HUES48 (cell line): ENCODE measurements around the gene DNASE1L3.
"Not testable (repeated sequence)": the region's sequence is repeated elsewhere in the genome, so short reads cannot be mapped to it uniquely, and the experiment has no call there.

Source experiments
- H3K27ac ChIP-seq: one replicate; pipeline ENCODE4 v1.7.0; 2013; ENCODE audit warnings: low read depth, low read length, inconsistent platforms
- H3K27me3 ChIP-seq: 2 replicates; pipeline ENCODE4 v1.6.1; 2013; ENCODE audit warnings: mild to moderate bottlenecking, low read length; ENCODE audit not compliant: control insufficient read depth, insufficient read depth
- H3K36me3 ChIP-seq: 2 replicates; pipeline ENCODE4 v1.6.1; 2013; ENCODE audit warnings: low read length; ENCODE audit not compliant: control insufficient read depth, insufficient read depth
- H3K4me1 ChIP-seq: 2 replicates; pipeline ENCODE4 v1.6.1; 2013; ENCODE audit warnings: mild to moderate bottlenecking, low read length; ENCODE audit not compliant: control insufficient read depth, insufficient read depth
- H3K4me3 ChIP-seq: 2 replicates; pipeline ENCODE4 v1.5.1; 2013; ENCODE audit warnings: mild to moderate bottlenecking, low read depth, low read length
- H3K9ac ChIP-seq: 2 replicates; pipeline ENCODE4 v1.6.1; 2013; ENCODE audit warnings: mild to moderate bottlenecking, low read depth, low read length, moderate library complexity
- H3K9me3 ChIP-seq: 2 replicates; pipeline ENCODE4 v1.6.1; 2013; ENCODE audit warnings: low read length; ENCODE audit not compliant: control insufficient read depth, insufficient read depth

Gene DNASE1L3

DNA sequence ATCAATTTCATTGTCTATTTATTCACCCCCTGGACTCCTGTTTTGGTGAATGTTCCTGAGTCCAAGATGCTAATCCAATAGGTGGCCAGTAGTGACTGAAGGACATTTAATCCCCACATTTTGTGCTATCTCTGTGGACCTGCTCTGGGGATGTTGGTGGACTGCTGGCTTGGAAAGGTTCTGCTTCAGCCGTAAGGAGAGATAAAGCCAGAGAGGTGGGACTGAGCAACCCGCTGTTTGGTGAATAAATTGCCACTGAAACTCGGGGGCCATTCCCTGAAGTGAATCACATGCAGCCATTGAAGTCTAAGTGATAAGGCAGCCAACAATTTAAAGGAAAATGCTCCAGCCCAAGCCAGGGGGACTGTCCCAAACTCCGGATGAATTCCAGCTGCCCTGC lies 25.2 kb upstream of the DNASE1L3 start:
- Histone ChIP-seq H3K9ac (no peak overlapping the region), H3K4me3 (no peak overlapping the region), H3K27ac (no peak overlapping the region), H3K4me1 (peaks cover 4% of the 10 kb centered on the region; the same call in 1 of the 2 replicates), H3K36me3 (no peaks in the 10 kb centered on the region), H3K27me3 (peaks cover 41% of the 10 kb centered on the region), H3K9me3 (no peaks in the 10 kb centered on the region)

DNA sequence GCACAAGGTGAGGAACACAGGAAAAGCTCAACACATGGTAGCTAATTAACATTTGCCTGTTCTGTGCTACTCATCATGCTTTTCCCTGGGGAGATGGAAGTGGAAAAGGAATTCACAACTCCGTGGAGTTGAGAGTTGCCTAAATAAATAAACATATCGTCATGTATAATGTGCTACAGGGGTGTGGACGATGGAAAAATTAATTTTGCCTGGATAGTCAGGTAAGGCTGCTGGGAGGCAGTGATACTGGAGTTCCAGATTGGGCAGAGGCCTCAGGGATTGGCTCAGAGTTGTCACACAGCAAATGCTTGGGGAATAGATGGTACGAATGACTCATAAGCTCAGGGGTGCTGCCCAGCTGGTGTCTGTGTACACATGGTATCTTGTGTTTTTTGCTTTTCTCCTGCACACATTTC lies 23.8 kb upstream of the DNASE1L3 start:
- Histone ChIP-seq H3K9ac (no peak overlapping the region), H3K4me1 (peaks cover 4% of the 10 kb centered on the region; the same call in 1 of the 2 replicates)

DNA sequence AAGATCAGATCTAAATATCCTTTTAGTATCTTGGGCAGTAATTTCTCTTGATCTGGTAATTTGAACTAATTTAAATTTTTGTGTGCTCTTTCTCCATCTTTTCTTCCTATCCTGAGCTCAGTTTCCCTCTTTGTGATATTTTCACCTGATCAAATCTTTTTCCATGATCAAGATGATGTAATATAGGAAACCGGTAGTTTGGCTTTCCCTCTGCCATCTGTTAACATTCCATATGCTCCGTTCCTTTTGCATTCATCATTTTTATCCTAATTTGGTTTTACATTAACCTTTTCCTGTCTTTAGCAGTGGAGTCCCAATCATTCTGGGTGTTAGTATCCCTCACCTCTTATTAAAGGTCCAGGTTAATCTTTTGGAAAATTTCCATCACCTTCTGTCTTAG lies 20.9 kb upstream of the DNASE1L3 start:
- H3K4me3 ChIP-seq, result no peak overlapping the region
- H3K36me3 ChIP-seq, result no peaks in the 10 kb centered on the region
- H3K4me1 ChIP-seq, result no peaks in the 10 kb centered on the region
- no peak overlapping the region for H3K27ac ChIP-seq
- H3K27me3 ChIP-seq, result peaks cover 18% of the 10 kb centered on the region
- H3K9me3 ChIP-seq, result no peaks in the 10 kb centered on the region
- no peak overlapping the region for H3K9ac ChIP-seq

More for the DNA sequence above, 23.8 kb upstream of the DNASE1L3 start:
- Histone ChIP-seq H3K27me3 (peaks cover 37% of the 10 kb centered on the region), H3K36me3 (no peaks in the 10 kb centered on the region), H3K9me3 (no peaks in the 10 kb centered on the region), H3K27ac (no peak overlapping the region), H3K4me3 (no peak overlapping the region)

DNA sequence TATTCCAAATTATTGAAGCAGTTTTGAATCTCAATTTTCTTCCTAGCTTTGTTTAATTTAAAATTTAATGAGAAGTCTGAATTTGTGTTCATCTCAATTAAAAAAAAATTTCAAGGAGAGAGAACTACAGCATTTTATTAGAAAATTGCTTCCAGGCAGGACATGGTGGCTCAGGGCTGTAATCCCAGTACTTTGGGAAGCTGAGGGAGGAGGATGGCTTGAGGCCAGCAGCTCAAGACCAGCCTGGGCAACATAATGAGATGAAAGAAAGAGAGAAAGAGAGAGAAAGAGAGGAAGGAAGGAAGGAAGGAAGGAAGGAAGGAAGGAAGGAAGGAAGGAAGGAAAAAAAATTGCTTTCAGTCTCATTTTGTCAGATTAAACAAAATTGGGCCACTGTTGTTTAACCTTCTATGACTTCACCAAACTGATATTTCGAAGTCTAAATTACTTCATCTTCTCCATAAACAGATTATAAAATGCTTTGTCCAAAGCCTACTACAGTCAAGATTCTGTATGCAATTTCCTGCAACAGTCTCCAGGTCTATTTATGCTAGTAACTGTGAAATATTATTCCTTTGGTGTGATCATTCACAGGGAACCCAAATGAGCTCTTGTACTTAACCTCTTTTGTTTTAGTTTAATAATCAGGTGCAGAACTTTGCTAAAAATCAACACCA lies 20.2 kb upstream of the DNASE1L3 start:
- Histone ChIP-seq H3K4me3 (no peak overlapping the region), H3K27ac (no peak overlapping the region)

DNA sequence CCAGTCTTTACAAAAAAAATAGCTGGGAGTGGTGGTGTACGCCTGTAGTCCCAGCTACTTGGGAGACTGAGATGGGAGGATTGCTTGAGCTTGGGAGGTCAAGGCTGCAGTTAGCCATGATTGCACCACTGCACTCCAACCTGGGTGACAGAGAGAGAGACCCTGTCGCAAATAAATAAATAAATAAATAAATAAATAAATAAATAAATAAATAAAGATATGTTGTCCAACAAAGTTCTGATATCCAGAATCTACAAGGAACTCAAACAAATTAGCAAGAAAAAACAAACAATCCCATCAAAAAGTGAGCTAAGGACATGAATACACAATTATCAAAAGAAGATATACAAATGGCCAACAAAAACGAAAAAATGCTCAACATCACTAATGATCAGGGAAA lies 17.2 kb upstream of the DNASE1L3 start:
- H3K36me3 ChIP-seq, H3K27me3 ChIP-seq, H3K4me1 ChIP-seq, H3K27ac ChIP-seq, H3K9ac ChIP-seq, H3K4me3 ChIP-seq, H3K9me3 ChIP-seq: not testable (repeated sequence)

More for the DNA sequence above, 20.2 kb upstream of the DNASE1L3 start:
- Histone ChIP-seq H3K36me3 (no peaks in the 10 kb centered on the region), H3K4me1 (no peaks in the 10 kb centered on the region), H3K9ac (no peak overlapping the region), H3K9me3 (no peaks in the 10 kb centered on the region), H3K27me3 (peaks cover 11% of the 10 kb centered on the region)

DNA sequence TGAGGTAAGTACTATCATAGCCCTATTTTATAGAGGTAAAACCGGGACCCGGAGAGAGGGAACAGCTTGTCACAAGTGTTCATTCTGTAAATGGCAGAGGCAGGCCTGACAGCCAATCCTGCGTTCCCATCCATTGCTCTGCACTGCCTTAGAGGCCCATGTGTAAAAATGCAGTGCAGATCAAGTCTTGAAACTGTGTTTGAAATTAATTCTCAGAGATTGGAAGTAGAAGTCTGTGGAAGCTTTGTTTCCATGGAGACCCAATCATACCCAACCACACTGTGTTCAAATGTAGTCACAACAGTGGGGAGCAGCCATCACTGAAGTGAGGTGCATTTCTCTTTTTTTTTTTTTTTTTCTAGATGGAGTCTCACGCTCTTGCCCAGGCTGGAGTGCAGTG lies 13.1 kb upstream of the DNASE1L3 start:
- no peaks in the 10 kb centered on the region for H3K4me1 ChIP-seq
- H3K36me3 ChIP-seq, result no peaks in the 10 kb centered on the region
- H3K4me3 ChIP-seq, result no peak overlapping the region
- no peak overlapping the region for H3K27ac ChIP-seq
- H3K9ac ChIP-seq, result no peak overlapping the region
- no peaks in the 10 kb centered on the region; the same call in 1 of the 2 replicates for H3K27me3 ChIP-seq
- no peaks in the 10 kb centered on the region for H3K9me3 ChIP-seq

DNA sequence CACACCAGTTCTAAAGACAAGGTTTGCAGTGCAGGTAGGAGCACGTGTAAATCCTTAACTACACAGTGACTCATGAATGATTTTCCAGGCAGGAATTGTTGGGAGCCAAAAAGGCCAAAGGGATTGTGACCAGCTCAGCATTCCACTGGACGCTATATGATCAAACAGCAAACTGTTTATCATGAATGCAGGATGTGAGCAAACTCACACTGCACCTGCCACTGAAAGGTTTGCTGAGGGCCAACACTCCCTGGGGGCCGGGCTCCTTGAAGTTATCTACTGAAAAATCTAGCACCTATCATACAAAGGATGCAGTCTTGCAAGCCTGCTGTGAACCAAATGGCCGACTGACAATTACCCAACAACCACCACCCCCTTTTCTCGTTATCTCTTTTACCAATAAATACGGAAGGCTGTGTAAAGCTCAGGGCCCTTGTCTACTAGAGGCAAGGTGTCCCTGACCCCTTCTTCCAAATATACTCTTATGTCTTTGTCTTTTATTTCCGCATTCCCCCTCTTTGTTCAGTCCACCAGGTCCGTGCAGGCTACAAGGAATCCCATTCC lies 11.5 kb upstream of the DNASE1L3 start:
- no peak overlapping the region for H3K9ac ChIP-seq

DNA sequence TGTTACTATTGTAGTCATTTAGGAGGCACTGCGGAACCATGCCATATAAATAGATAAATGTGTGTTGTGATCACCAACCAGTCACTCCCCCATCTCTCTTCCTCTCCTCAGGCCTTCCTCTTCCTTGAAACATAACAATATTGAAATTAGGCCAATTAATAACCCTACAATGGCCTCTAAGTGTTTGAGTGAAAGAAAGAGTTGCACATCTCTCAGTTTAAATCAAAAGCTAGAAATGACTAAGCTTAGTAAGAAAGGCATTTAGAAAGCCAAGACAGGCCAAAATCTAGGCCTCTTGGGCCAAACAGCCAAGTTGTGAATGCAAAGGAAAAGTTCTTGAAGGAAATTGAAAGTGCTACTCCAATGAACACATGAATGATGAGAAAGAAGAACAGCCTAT lies 8.1 kb upstream of the DNASE1L3 start:
- H3K36me3 ChIP-seq, result no peaks in the 10 kb centered on the region
- H3K4me1 ChIP-seq, result peaks cover 4% of the 10 kb centered on the region
- no peak overlapping the region for H3K4me3 ChIP-seq
- H3K27ac ChIP-seq, result no peak overlapping the region
- no peak overlapping the region for H3K9ac ChIP-seq
- H3K27me3 ChIP-seq, result no peaks in the 10 kb centered on the region
- no peaks in the 10 kb centered on the region for H3K9me3 ChIP-seq

More for the DNA sequence above, 11.5 kb upstream of the DNASE1L3 start:
- no peaks in the 10 kb centered on the region; the same call in 1 of the 2 replicates for H3K4me1 ChIP-seq
- peak overlapping the region; percentile 45 for H3K27ac ChIP-seq
- no peaks in the 10 kb centered on the region for H3K36me3 ChIP-seq
- no peaks in the 10 kb centered on the region; the same call in 1 of the 2 replicates for H3K27me3 ChIP-seq
- H3K9me3 ChIP-seq, result no peaks in the 10 kb centered on the region
- no peak overlapping the region for H3K4me3 ChIP-seq

DNA sequence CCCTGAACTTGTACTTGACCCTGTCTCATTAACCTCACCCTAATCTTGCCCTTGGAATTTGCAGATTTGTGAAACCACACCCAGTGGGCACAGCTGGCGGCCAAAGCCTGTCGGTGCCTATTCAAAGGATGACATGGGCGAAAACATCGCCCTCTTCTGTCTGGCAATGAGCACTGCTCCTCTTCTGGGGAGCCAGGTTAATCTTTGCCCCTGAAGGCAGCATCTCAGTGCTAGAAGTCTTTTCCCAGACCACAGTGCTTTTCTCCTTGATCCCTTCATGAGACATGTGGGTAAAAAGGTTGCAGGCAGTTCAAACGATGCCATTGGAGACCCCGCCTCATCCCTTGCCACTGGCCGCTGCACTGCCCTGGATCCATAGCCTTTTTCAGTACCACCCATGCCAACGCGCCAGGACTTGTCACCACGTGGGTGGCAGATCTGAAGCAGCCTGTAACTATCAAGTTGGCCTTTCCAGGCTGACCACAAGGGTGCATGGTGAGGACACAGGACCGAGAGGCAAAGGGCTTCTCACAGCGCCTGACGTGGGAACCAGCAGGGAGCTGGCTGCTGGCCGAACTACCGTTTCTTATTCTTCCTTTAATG lies 6.5 kb upstream of the DNASE1L3 start:
- Histone ChIP-seq H3K36me3 (no peaks in the 10 kb centered on the region), H3K27ac (peak overlapping the region; percentile 48), H3K27me3 (no peaks in the 10 kb centered on the region), H3K9me3 (no peaks in the 10 kb centered on the region), H3K9ac (no peak overlapping the region), H3K4me3 (0 out of 2 replicates have a peak overlapping the region, but pooled peaks have one; percentile 5), H3K4me1 (peaks cover 4% of the 10 kb centered on the region)

DNA sequence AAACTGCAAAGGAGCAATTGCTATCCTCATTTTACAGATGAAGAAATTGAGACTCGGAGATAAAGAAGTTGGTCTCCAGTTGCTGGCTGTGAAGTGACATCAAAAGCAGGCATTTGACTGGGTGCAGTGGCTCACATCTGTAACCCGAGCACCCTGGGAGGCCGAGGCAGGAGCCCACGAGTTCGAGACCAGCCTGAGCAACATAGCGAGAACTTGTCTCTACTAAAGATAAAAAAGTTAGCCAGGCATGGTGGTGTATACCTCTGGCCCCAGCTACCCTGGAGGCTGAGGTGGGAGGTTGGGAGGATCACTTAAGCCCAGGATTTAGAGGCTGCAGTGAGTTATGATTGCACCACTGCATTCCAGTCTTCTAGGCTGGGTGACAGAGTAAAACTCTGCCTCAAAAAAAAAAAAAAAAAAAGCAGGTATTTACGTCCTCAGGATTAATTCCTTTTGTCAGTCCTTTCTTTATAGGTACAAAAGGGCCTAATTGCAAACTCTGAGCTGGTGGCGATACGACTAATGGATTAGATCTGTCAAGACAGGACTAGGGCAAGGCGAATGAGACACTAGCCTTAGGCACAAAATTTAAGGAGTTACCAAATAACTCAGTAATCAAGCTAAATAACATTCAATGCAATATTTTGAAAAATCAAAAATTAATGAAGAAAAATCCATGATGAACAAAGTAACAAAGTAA lies 5.9 kb upstream of the DNASE1L3 start:
- H3K36me3 ChIP-seq, result no peaks in the 10 kb centered on the region
- H3K27ac ChIP-seq, result no peak overlapping the region
- peaks cover 4% of the 10 kb centered on the region for H3K4me1 ChIP-seq
- no peaks in the 10 kb centered on the region for H3K9me3 ChIP-seq
- no peak overlapping the region for H3K9ac ChIP-seq
- no peaks in the 10 kb centered on the region for H3K27me3 ChIP-seq
- H3K4me3 ChIP-seq, result no peak overlapping the region
